WI38 (cell line): Measurements from ENCODE around the gene L3MBTL4.
"Not testable (repeated sequence)": the region's sequence is repeated elsewhere in the genome, so short reads cannot be mapped to it uniquely, and the experiment has no call there.

Experiments
- H3K4me3 ChIP-seq: 2 replicates; pipeline ENCODE4 v1.5.1; 2011; ENCODE audit warnings: low read depth, mild to moderate bottlenecking, control low read depth, low read length
- CTCF ChIP-seq: IDR thresholded peaks from 2 replicates; pipeline ENCODE4 v1.5.1; 2012; ENCODE audit warnings: low read depth, mild to moderate bottlenecking, control low read depth, low read length

Gene L3MBTL4

DNA sequence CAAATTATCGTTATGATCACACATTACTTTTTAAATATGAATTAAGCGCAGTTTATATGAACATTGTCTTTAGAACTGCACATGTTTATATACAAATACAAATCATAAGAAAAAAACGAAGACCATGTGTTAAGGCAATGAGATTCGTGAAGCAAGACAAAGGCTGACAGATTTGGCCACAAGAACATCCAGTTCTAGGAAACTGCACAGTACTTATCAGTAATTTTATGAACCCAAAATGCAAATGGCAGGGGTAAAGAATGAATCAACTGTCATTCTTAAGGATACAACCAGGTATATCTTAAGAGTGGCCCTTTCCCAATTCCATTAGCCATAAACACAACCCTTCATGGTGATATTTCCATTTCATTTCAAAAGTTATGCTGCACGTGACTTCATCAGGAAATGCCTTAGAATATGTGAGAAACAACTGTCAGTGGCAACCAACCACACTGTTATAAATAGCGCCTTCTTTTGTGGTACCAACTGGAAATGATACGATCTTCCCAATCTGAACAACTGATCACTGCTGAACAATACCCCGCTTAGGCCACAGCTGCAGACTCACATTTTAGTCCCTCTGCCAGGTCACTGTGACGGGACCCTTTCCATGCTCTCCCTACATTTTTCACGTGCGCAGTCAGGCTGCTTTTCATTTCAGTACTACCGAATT, 144.9 kb downstream of the L3MBTL4 start:
- no peak for TF ChIP-seq CTCF
- H3K4me3 ChIP-seq: no peak overlapping the region

DNA sequence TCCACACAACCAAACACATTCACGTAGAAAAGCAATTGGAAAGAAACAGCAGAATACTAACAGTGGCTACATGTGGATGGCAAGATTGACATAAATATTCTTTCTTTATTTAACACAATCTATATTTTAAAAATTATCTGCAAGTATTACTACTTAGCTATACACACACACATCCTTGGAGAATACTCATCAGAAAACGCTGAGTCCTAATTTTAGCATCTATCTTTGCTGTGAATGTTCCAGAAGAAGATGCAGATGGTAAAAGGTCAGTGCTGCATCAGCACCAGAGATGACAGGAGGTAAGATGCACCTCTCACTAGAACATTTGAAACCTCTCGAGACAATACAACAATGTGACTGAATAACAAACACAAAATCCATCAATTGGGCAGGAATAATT, 148.5 kb downstream of the L3MBTL4 start:
- TF ChIP-seq CTCF: no peak
- H3K4me3 ChIP-seq: no peak overlapping the region

DNA sequence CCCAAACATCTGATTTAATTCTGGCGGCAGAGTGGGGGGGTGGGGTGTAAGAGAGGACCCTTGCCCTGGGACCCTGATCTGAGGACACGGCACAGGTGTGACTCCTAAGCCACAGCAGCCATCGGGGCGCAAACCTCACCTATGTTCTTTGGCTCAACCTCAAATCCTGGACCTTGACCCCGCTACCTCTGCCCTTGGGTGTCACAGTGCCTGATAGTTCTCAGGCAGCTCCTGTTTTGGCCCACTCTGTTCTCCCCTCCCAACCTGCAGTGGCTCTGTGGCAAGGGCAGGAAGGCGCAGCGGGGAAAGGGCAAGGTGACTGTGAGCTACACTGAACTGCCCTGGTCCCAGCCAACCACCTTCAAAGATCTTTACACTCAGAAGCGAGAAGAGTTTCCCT, 152.8 kb downstream of the L3MBTL4 start:
- H3K4me3 ChIP-seq: no peak overlapping the region
- TF ChIP-seq CTCF: no peak

DNA sequence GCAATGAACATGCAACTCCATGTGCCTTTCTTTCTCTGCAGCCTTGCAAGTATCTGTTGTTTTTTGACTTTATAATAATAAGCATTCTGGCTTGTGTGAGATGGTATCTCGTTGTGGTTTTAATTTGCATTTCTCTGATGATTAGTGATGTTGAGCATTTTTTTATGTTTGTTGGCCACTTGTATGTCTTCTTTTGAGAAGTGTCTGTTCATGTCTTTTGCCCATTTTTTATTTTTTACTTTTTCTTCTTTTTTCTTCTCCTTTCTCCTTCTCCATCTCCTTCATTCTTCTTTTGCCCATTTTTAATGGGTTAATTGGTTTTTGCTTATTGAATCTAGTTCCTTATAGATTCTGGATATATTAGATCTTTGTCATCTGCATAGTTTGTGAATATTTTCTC, 155.4 kb downstream of the L3MBTL4 start:
- not testable (repeated sequence) for H3K4me3 ChIP-seq

GRCh38 chr18:6257950-6258349, 156.8 kb downstream of the L3MBTL4 start:
- no peak for TF ChIP-seq CTCF
- no peak overlapping the region for H3K4me3 ChIP-seq

DNA sequence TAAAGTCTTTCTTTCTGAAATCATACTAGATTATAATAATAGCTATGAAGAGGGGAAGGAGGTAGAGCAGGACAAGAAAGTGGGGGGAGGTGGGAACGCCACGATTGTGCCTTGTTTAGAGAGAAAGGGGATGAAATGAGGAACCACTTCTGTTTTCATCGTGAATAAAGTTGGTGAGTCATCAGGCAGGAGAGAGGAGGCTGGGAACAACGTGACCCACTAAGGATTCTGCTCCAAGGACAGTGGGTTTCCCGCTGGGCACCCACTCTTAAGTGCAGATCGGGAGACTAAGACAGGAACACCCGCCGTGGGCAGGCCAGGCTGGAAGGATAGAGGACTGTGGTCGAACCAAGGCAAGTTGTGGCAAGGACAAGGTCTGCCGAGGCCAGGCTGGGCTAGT, 158.2 kb downstream of the L3MBTL4 start:
- no peak overlapping the region for H3K4me3 ChIP-seq
- TF ChIP-seq CTCF: no peak

DNA sequence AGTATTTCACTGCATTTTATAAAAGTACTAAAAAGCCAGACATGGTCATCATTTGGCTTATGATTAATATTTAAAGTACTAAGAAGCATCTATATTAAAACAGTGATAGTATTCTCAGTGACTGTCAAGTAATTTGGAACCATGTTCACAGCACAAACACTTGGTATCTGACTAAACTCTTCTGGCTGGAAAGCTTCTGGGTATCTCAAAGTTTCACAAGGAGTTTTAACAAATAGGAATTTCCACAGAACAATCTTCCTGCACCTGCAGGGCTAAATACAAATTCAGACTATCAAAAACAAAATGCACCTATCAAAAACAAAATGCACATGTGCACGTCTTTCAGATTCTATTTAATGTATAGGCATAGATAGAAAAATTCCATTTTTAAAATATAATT, 158.8 kb downstream of the L3MBTL4 start:
- H3K4me3 ChIP-seq: no peak overlapping the region
- TF ChIP-seq CTCF: no peak

DNA sequence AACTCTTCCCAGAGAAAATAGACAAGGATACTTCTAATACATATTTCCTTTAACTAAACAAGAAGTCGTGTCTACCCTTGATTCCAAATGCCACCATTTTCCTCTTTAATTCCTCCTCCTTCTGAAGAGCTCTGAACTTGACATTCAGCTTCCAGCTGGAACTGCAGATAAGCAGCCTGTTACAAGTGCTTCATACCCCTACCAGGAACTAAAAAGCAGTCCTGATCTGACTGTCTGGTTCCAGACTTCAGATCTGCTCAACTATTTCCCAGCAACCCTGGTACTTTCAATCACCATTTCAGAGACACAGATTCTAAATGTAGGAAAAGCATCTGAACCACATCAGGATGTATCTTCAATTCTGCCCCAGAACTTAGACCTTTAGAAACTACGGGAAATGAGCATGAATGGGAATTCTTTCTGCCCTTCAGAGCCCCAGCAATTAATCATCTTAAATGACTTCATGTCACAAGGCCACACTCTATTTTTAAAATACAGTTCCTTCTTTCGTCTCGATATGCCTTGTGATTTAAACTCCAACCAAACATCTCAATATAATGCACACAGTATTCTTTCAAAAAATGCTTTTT, 159.5 kb downstream of the L3MBTL4 start:
- H3K4me3 ChIP-seq: no peak overlapping the region
- no peak for TF ChIP-seq CTCF
